Measurements from ENCODE around the gene TANC1. TPM values are rescaled to one million over a fixed set of nuclear protein-coding genes. Genes with fewer than 3 reads are reported as not detected.
A peak's percentile ranks its signal among the peaks of the same experiment; 100 is the strongest.

Gene TANC1
- total and polyA plus RNA-seq, 2 of the 4 experiments (the other 2 are of a cell fraction), result 10.2 to 12.9 TPM

GRCh38 chr2:159066541-159067156 is 98.2 kb downstream of the TANC1 start:
- ATAC-seq (ENCODE audit: low read depth) (no peak), DNase-seq (no peak)
- H2AFZ ChIP-seq (replicated peaks; ENCODE audit: low read length, poor library complexity), result no peak overlapping the region
- H2BK5ac ChIP-seq (ENCODE audit: low read depth, low read length, poor library complexity, severe bottlenecking), result no peak overlapping the region
- H3K4me3 ChIP-seq (ENCODE audit: insufficient read depth, low read depth, low read length), result no peak overlapping the region
- no peak overlapping the region for H3K18ac ChIP-seq (ENCODE audit: low read depth, low read length)
- ChIA-PET POLR2A (ENCODE audit: unreplicated experiment) (no interaction called here), CTCF (no interaction called here)
- BruUV-seq (replicated peaks), result no TSS peak
- H2BK120ac ChIP-seq (ENCODE audit: low read depth, low read length), result no peak overlapping the region
- no peak overlapping the region for H3K27ac ChIP-seq (ENCODE audit: insufficient read depth, low read length)
- no peak overlapping the region for H2AK5ac ChIP-seq (ENCODE audit: low read depth, low read length)
- peaks cover 20% of the 10 kb centered on the region for H3K4me1 ChIP-seq (ENCODE audit: control insufficient read depth, insufficient read depth, low read length)
- peaks cover 18% of the 10 kb centered on the region; the same call in 1 of the 2 replicates for H3K9me1 ChIP-seq (ENCODE audit: insufficient read depth, low read length)
- H3K27me3 ChIP-seq (ENCODE audit: control insufficient read depth, insufficient read depth, low read length), result no peaks in the 10 kb centered on the region
- H4K91ac ChIP-seq (ENCODE audit: insufficient read depth, low read depth, low read length), result no peak overlapping the region
- H3K56ac ChIP-seq (ENCODE audit: extremely low read depth, insufficient read depth, low read length), result no peak overlapping the region
- H3K4ac ChIP-seq (ENCODE audit: low read depth, low read length), result no peak overlapping the region
- intact Hi-C loops (cut with micrococcal nuclease) (no loop called here), in situ Hi-C loops (cut with MboI; ENCODE audit: low sequenced_read_pairs) (no loop called here), dilution Hi-C loops (cut with HindIII; ENCODE audit: low sequenced_read_pairs, unreplicated experiment) (no loop called here)
- no CpG with 5 or more reads among the region's 1 CpG for WGBS, 2 experiments (ENCODE audit: extremely low coverage in 2 of 2, insufficient read length in 1 of 2)
- H2BK20ac ChIP-seq (ENCODE audit: low read depth, low read length), result no peak overlapping the region
- no peak overlapping the region for H3K4me2 ChIP-seq (ENCODE audit: low read depth, low read length)
- no peak overlapping the region for H4K5ac ChIP-seq (ENCODE audit: low read depth, low read length)
- no peak overlapping the region for H2AK9ac ChIP-seq (replicated peaks; ENCODE audit: low read depth, low read length, poor library complexity)
- TF ChIP-seq RAD21 (IDR thresholded peaks at IDR 0.05; ENCODE audit: low read length) (no peak), CTCF (conservative IDR thresholded peaks at IDR 0.05; ENCODE audit: low read depth, low read length) (no peak), CEBPB (IDR thresholded peaks at IDR 0.05; ENCODE audit: low read depth, low read length) (peak; percentile 61), USF2 (IDR thresholded peaks at IDR 0.05; ENCODE audit: low read depth, low read length) (no peak)
- H3K23ac ChIP-seq (ENCODE audit: low read depth, low read length), result no peak overlapping the region
- H3K14ac ChIP-seq (replicated peaks; ENCODE audit: low read depth, low read length), result no peak overlapping the region
- peaks cover 6 to 48% of the 10 kb centered on the region in 2 experiments for H3K79me1 ChIP-seq (ENCODE audit: low read depth in 1 of 2, low read length in 2 of 2)
- H2BK15ac ChIP-seq (ENCODE audit: low read depth, low read length), result no peak overlapping the region; the same call in 2 of the 3 replicates
- no peak overlapping the region for H4K8ac ChIP-seq (ENCODE audit: low read depth in 2 of 2, low read length in 2 of 2)
- H3K9ac ChIP-seq (ENCODE audit: low read depth, low read length), result no peak overlapping the region
- peaks cover 6% of the 10 kb centered on the region for H3K36me3 ChIP-seq (ENCODE audit: control insufficient read depth, insufficient read depth, low read length)
- H3K9me3 ChIP-seq (ENCODE audit: control insufficient read depth, insufficient read depth, low read length), result no peaks in the 10 kb centered on the region
- no peaks in the 10 kb centered on the region for H4K20me1 ChIP-seq (ENCODE audit: insufficient read depth, low read length)

Data from IMR-90 (cell line).